ENCODE results near the gene KCNQ1.

- no peak for TF ChIP-seq CTCF (IDR thresholded peaks at IDR 0.05)
- TF ChIP-seq POLR2A (IDR thresholded peaks at IDR 0.05) = no peak
Observed at GRCh38 chr11:2630679-2631078, 185.9 kb downstream of the KCNQ1 start.

Measured in lower leg skin (tissue), 3 donors.